Measurements from ENCODE around the gene FAM3B.

FAM3B gene

DNA sequence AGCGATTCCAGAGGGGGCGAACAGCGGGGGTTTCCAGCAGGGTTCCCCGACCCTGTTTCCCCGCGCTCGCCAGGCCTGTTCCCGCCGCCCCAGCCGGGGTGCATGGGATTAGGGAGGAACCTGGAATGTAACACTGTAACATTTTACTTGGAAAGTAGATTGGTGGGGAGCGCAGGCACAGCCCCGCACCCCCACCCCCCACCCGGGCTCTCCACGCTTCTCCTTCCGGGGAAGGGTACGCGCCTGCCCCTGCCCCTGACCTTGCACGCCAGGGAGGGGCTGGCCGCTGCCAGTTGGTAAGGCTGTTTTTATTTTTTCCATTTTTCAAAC, 427 bp downstream of the FAM3B start:
- in situ Hi-C loops (cut with MboI; ENCODE audit: low pct_unique_long_range_greater_than_20kb, low sequenced_read_pairs), result no loop called here
- no peak for DNase-seq

DNA sequence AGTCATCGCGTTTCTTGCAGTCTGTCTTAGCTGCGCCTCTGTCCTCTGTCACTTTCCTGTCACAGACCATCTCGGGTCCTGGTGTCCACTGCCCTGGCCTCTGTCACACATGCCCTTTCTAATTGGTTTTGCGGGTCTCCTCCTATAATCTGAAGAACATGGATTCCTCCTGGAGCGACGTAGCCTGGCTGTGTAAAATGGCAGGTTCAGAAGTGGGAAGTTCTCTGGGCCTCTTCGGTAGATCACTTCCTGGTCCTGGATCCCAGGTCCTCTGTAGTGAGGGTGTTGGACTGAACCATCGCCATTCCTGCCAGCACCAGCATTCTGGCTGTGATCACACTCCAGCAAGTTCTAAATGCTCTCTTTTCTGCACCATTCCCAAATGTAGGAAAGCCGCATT, 857 bp downstream of the FAM3B start:
- in situ Hi-C loops (cut with MboI; ENCODE audit: low pct_unique_long_range_greater_than_20kb, low sequenced_read_pairs), result no loop called here
- DNase-seq, result no peak

GRCh38 chr21:41318218-41318617, 1.6 kb downstream of the FAM3B start:
- no peak for DNase-seq
- in situ Hi-C loops (cut with MboI; ENCODE audit: low pct_unique_long_range_greater_than_20kb, low sequenced_read_pairs), result no loop called here

DNA sequence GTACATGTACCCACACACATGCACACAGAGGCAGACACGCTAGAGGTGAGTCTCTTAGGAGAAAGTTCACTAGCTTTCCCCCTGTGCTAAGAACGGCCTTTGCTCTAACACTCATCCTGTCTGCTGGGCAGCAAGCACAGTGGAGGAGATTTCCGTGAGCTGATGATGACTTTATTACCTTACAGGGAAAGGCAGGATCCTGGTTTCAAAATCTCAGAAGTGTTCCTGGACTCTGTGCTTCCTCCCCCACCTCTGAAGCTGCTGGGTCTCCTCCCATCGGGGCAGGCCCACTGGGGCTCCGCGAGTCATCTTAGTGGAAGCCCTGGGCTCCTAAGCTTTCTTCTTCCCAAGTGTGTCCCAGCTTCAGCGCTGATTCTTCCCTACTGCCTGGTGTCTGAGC, 2.7 kb downstream of the FAM3B start:
- DNase-seq, result no peak
- in situ Hi-C loops (cut with MboI; ENCODE audit: low pct_unique_long_range_greater_than_20kb, low sequenced_read_pairs), result no loop called here

DNA sequence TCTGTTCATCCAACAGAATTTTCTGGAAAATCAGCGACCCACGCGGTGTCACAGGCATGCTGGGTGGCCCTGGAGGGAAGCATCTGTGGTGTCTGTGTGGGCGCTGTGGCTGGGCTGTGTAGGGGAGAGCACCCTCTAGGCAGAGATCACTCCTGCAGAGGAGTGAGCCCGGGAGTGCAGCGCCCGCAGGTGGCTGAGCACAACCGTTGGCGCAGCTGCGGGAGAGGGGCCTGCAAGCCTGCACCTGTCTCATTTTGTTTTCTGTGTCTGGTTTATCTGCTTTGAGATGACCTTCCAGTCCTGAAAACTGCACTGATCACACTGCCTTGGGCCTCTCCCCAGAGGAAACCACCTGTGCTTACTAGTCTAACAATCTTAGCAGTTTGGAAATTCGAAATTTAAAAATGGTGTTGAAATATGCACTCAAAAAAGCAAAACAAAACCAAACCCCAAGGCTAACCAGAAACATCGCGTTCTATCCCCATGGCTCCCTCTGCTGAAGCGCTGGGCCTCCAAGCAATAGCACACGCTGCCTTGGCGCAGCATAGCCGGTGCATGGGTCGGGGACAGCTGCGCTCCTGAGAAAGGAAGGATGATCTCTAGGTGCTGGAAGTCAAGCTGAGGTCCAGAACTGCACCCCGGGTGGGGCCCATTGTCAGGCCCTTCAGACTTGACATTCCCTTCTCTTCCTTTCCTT, 4.8 kb downstream of the FAM3B start:
- in situ Hi-C loops (cut with MboI; ENCODE audit: low pct_unique_long_range_greater_than_20kb, low sequenced_read_pairs), result no loop called here
- no peak for DNase-seq

DNA sequence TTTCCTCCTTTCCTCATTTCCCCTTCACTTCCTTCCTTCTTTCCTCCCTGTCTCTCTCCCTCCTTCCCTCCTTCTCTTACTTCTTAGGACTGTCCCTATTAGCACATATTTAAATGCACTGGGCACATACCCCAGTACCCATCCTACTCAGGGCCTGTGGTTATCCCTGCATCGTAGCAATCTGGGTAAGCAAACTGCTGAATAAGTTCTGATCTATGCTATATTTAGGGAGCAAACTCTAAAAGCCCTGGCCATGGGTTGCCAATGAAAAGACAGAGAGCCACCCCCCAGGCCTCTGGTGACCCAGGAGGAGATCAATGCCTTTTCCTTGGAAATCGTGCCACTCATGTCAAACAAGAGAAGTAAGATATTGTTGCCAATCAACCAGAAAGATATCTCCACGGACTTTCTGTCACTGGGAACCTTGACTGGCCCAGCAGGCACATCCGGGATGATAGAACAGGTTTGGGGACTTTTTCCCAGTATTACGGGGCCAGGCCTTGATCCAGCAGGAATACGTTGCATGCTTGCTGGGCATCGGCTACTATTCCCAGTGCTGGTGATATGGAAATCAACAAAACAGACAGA, 5.4 kb downstream of the FAM3B start:
- in situ Hi-C loops (cut with MboI; ENCODE audit: low pct_unique_long_range_greater_than_20kb, low sequenced_read_pairs), result no loop called here
- no peak for DNase-seq

- in situ Hi-C loops (cut with MboI; ENCODE audit: low pct_unique_long_range_greater_than_20kb, low sequenced_read_pairs), result no loop called here
- DNase-seq, result no peak
Observed at GRCh38 chr21:41322496-41323382, 6.1 kb downstream of the FAM3B start.

- DNase-seq, result no peak
- in situ Hi-C loops (cut with MboI; ENCODE audit: low pct_unique_long_range_greater_than_20kb, low sequenced_read_pairs), result no loop called here
Observed at GRCh38 chr21:41325138-41325912, 8.7 kb downstream of the FAM3B start.

- in situ Hi-C loops (cut with MboI; ENCODE audit: low pct_unique_long_range_greater_than_20kb, low sequenced_read_pairs), result no loop called here
- no peak for DNase-seq
Observed at GRCh38 chr21:41326414-41327080, 9.9 kb downstream of the FAM3B start.

DNA sequence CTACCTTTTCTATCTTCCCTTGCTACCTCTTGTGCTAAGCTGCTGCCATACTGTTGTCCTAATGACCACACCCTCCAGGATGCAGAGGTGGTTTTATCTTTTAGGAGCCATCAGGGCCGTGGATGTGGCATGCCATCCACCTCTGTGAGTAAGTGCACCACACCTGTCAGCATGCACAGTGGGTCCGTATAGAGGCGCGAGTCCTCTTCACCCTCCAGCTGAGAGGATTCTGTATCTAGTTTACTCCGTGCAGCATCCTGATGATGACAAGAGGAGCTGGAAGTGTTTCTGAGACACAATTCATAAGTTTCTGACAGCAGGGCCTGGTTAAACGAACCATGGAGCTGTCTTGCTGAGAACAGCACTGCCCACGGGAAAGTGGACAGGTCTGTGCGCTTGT, 11.2 kb downstream of the FAM3B start:
- in situ Hi-C loops (cut with MboI; ENCODE audit: low pct_unique_long_range_greater_than_20kb, low sequenced_read_pairs), result no loop called here
- DNase-seq, result no peak

GRCh38 chr21:41328660-41329607, 12.3 kb downstream of the FAM3B start:
- DNase-seq, result no peak
- in situ Hi-C loops (cut with MboI; ENCODE audit: low pct_unique_long_range_greater_than_20kb, low sequenced_read_pairs), result no loop called here

DNA sequence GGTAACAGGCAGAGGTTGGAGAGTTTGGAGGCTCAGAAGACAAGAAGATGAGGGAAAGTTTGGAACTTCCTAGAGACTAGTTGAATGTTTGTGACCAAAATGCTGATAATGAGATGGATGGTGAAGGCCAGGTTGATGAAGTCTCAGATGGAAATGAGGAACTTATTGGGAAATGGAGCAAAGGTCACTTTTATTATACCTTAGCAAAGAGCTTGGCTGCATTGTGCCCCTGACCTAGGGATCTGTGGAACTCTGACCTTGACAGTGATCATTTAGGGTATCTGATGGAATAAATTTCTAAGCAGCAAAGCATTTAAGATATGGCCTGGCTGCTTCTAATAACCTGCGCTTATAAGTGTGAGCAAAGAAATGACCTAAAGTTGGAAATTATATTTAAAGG, 17.2 kb downstream of the FAM3B start:
- in situ Hi-C loops (cut with MboI; ENCODE audit: low pct_unique_long_range_greater_than_20kb, low sequenced_read_pairs), result no loop called here

GRCh38 chr21:41337515-41337914, 20.9 kb downstream of the FAM3B start:
- in situ Hi-C loops (cut with MboI; ENCODE audit: low pct_unique_long_range_greater_than_20kb, low sequenced_read_pairs), result no loop called here
- DNase-seq, result no peak

More for the DNA sequence above, 17.2 kb downstream of the FAM3B start:
- no peak for DNase-seq

- in situ Hi-C loops (cut with MboI; ENCODE audit: low pct_unique_long_range_greater_than_20kb, low sequenced_read_pairs), result no loop called here
Observed at GRCh38 chr21:41338455-41338854, 21.9 kb downstream of the FAM3B start.

DNA sequence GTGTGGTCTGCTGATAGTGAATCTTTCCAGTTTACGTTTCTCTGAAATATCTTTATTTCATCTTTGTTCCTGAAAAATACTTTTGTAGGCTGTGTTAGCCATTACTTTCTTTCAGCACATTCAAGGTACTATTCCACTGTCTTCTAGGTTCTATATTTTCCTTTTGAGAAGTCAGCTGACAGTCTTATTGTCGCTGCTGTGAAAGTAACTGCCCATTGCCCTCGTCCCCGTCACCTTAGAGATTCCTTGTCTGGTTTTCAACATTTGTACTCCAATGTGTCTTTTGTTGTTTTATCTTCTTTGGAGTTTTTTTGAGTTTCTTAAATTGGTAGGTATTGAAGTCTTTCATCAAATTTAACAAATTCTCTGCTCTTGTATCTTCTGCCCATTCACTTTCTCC, 25.4 kb downstream of the FAM3B start:
- DNase-seq, result no peak
- in situ Hi-C loops (cut with MboI; ENCODE audit: low pct_unique_long_range_greater_than_20kb, low sequenced_read_pairs), result no loop called here

More at GRCh38 chr21:41338455-41338854, 21.9 kb downstream of the FAM3B start:
- DNase-seq, result no peak

DNA sequence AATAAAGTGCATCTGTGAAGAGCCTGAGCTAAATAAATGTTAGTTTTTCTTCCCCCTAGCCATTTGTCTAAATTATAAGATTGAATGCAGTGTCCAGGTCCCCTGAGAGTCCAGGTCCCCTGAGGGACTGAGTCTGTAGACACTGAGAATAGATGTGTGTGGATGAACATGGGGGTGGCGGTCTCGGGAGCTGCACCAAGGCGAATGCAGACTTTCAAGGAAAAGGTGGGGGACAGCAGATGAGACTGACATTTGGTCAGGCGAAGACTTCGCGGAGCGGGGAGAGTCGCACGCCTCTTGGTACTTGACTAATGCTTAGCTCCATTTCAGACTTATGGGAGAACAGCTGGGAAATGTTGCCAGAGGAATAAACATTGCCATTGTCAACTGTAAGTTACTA, 27.5 kb downstream of the FAM3B start:
- DNase-seq, result no peak
- in situ Hi-C loops (cut with MboI; ENCODE audit: low pct_unique_long_range_greater_than_20kb, low sequenced_read_pairs), result no loop called here

DNA sequence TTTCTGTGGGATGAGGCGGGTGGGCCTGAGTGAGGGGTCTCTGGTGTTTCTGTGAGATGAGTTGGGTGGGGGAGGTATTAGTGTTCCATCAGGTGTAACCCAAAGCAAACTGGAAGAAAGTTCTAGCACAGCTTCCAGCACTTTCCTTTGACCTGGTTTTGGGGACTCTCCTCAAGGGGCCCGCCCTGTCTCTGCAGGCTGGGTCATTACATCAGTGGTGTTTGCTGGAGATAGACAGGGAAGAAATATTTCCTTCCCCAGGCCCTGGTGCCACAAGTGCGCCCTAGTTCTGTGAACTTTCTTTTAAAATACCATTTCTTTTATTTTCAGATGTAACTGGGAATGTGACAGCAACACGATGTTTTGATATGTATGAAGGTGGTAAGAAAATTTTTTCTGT, 28.8 kb downstream of the FAM3B start:
- in situ Hi-C loops (cut with MboI; ENCODE audit: low pct_unique_long_range_greater_than_20kb, low sequenced_read_pairs), result no loop called here
- no peak for DNase-seq
